ENCODE results near the gene FOXP2.
"Not testable (repeated sequence)": the region's sequence is repeated elsewhere in the genome, so short reads cannot be mapped to it uniquely, and the experiment has no call there.

The FOXP2 gene

GRCh38 chr7:114502454-114503254 is 88.0 kb downstream of the FOXP2 start:
- DNase-seq (ENCODE audit: extremely low read depth, insufficient read length), result no peak
- TF ChIP-seq CTCF (IDR thresholded peaks at IDR 0.05; ENCODE audit: insufficient read depth, low read length, poor library complexity, severe bottlenecking), result no peak
- no peaks in the 10 kb centered on the region for H3K27me3 ChIP-seq (replicated peaks; ENCODE audit: control insufficient read depth, insufficient read depth, low read length)
- no peak overlapping the region for H3K4me3 ChIP-seq (replicated peaks; ENCODE audit: low read depth, low read length)
- no peaks in the 10 kb centered on the region for H3K36me3 ChIP-seq (ENCODE audit: control insufficient read depth, insufficient read depth, low read length)

- no peaks in the 10 kb centered on the region for H3K36me3 ChIP-seq (ENCODE audit: control insufficient read depth, insufficient read depth, low read length)
- no peak for DNase-seq (ENCODE audit: extremely low read depth, insufficient read length)
- no peak overlapping the region for H3K4me3 ChIP-seq (replicated peaks; ENCODE audit: low read depth, low read length)
- TF ChIP-seq CTCF (IDR thresholded peaks at IDR 0.05; ENCODE audit: insufficient read depth, low read length, poor library complexity, severe bottlenecking), result no peak
- H3K27me3 ChIP-seq (replicated peaks; ENCODE audit: control insufficient read depth, insufficient read depth, low read length), result no peaks in the 10 kb centered on the region
Measured at GRCh38 chr7:114504586-114504985, 90.0 kb downstream of the FOXP2 start.

- Histone ChIP-seq H3K4me3 (replicated peaks; ENCODE audit: low read depth, low read length) (no peak overlapping the region), H3K36me3 (ENCODE audit: control insufficient read depth, insufficient read depth, low read length) (no peaks in the 10 kb centered on the region), H3K27me3 (replicated peaks; ENCODE audit: control insufficient read depth, insufficient read depth, low read length) (no peaks in the 10 kb centered on the region)
- no peak for DNase-seq (ENCODE audit: extremely low read depth, insufficient read length)
- no peak for TF ChIP-seq CTCF (IDR thresholded peaks at IDR 0.05; ENCODE audit: insufficient read depth, low read length, poor library complexity, severe bottlenecking)
Measured at GRCh38 chr7:114507381-114507780, 92.8 kb downstream of the FOXP2 start.

GRCh38 chr7:114508086-114508485 is 93.5 kb downstream of the FOXP2 start:
- TF ChIP-seq CTCF (IDR thresholded peaks at IDR 0.05; ENCODE audit: insufficient read depth, low read length, poor library complexity, severe bottlenecking), result no peak
- DNase-seq (ENCODE audit: extremely low read depth, insufficient read length), result no peak
- Histone ChIP-seq H3K27me3 (replicated peaks; ENCODE audit: control insufficient read depth, insufficient read depth, low read length) (no peaks in the 10 kb centered on the region), H3K4me3 (replicated peaks; ENCODE audit: low read depth, low read length) (no peak overlapping the region), H3K36me3 (ENCODE audit: control insufficient read depth, insufficient read depth, low read length) (no peaks in the 10 kb centered on the region)

- H3K27me3 ChIP-seq (replicated peaks; ENCODE audit: control insufficient read depth, insufficient read depth, low read length); H3K36me3 ChIP-seq (ENCODE audit: control insufficient read depth, insufficient read depth, low read length); DNase-seq (ENCODE audit: extremely low read depth, insufficient read length); H3K4me3 ChIP-seq (replicated peaks; ENCODE audit: low read depth, low read length): not testable (repeated sequence)
Measured at GRCh38 chr7:114510824-114511223, 96.2 kb downstream of the FOXP2 start.

- Histone ChIP-seq H3K36me3 (ENCODE audit: control insufficient read depth, insufficient read depth, low read length) (no peaks in the 10 kb centered on the region), H3K4me3 (replicated peaks; ENCODE audit: low read depth, low read length) (no peak overlapping the region), H3K27me3 (replicated peaks; ENCODE audit: control insufficient read depth, insufficient read depth, low read length) (no peaks in the 10 kb centered on the region)
- DNase-seq (ENCODE audit: extremely low read depth, insufficient read length), result no peak
- TF ChIP-seq CTCF (IDR thresholded peaks at IDR 0.05; ENCODE audit: insufficient read depth, low read length, poor library complexity, severe bottlenecking), result no peak
Measured at GRCh38 chr7:114519240-114519639, 104.6 kb downstream of the FOXP2 start.

Data from GM06990 (cell line).